COR-L47 (cell line): ENCODE results near the gene LIF.
"Not testable (repeated sequence)": the region's sequence is repeated elsewhere in the genome, so short reads cannot be mapped to it uniquely, and the experiment has no call there.

Experiments used
- DNase-seq: peaks from one replicate; lab custom pipeline; 2025; lab: John Stamatoyannopoulos, UW

The LIF gene

GRCh38 chr22:30206944-30207343 lies 39.6 kb downstream of the LIF start:
- no peak for DNase-seq

GRCh38 chr22:30205281-30206115 lies 41.1 kb downstream of the LIF start:
- no peak for DNase-seq

DNA sequence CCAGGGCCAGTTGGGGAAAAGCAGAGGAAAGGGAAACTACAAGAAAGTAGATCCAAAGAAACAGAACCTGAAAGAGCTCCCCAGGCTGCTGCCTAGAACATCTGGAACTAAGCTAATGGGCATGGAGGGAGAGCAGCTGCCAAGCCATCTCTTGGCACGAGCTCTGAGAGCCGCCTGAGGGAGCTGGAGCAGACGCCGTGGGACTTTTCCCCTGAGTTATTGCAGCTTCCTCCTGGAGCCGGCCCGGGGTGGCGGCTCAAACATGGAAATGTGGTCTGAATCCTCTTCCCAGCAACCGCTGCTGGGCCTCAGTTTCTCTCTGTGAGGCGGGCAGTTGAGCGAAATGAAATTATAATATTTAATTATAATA lies 41.8 kb downstream of the LIF start:
- DNase-seq = no peak

DNA sequence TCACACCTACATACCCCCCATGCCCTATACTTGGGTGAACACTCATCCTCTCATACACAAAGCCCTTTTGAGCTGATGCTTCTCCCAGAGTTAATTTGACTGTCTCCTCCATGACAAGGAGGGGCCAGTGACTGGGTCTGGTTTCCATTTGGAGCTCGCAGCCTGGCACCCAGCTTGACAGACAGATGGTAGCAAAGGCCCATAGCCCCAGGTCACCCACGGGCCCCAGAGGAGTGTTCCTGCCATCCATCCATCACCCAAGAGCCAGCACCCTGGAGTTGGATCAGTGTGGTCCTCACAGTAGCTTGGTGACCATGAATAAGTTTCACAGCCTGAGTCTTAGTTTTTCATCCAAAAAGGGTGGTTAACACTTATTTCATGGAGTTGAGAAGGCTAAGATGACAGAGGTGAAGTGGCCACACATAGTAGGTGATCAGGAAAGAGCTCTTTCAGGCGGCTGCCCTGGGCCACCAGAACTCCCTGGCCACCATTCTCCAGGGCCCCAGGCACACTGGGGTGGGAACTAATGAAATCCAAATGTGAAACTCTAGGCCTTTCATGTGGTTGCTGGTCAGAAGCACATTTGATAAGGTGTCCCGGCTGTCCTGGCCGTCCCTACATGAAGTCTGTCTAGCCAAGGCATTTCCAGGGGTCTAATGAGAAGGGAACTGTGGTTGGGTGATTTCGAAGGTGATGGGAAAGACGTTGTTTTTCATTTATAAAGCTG lies 42.4 kb downstream of the LIF start:
- DNase-seq = no peak

GRCh38 chr22:30202531-30203006 lies 44.0 kb downstream of the LIF start:
- no peak for DNase-seq

DNA sequence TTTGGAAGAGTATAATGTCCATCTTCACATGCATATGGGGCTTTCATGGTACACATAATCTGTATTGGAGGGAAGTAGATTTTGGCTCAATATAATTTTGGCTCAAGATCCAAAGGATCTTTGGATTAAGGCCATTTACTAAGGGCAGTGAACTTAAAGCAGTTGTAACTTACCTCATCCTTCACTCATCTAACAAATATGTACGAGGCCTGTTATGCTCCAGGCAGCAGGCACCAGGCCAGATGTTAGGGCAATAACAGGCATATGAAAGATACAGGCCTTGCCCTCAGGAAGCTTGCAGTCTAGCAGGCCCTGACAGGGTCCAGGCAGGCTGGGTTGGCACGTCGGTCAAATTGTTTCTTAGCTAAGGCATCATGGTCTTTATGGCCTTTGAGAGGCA lies 44.6 kb downstream of the LIF start:
- no peak for DNase-seq

DNA sequence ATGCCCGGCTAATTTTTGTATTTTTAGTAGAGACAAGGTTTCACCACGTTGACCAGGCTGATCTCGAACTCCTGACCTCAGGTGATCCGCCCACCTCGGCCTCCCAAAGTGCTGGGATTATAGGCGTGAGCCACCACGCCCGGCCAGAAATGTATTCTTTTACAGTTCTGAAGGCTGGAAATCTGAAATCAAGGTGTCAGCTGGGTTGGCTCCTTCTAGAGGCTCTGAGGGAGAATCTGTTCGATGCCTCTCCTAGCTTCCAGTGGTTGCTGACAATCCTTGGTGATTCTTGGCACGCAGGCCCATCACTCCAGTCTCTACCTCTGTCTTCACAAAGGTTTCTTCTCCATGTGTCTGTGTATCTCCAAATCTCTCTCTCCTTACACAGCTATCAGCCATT lies 45.7 kb downstream of the LIF start:
- not testable (repeated sequence) for DNase-seq

DNA sequence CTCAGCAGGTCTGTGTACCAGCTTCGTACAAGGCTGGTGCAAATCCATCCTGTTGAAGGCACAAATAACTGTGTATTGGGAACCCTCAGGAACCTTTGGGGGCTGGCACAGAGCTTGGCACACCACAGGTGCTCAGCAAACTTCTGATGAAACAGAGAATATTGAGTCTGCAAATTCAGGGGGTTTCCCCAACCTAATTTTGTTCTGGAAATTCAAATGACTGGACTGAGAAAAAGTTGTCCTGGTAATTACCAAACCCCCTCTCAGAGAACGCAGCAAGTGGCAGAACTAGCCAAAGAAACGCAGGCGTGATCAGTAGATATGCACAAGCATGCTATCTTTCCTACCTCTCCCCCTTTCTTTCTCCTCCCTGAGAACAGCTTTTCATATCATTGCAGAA lies 47.6 kb downstream of the LIF start:
- no peak for DNase-seq

- DNase-seq = no peak
Measured at GRCh38 chr22:30198152-30198825, 48.3 kb downstream of the LIF start.

DNA sequence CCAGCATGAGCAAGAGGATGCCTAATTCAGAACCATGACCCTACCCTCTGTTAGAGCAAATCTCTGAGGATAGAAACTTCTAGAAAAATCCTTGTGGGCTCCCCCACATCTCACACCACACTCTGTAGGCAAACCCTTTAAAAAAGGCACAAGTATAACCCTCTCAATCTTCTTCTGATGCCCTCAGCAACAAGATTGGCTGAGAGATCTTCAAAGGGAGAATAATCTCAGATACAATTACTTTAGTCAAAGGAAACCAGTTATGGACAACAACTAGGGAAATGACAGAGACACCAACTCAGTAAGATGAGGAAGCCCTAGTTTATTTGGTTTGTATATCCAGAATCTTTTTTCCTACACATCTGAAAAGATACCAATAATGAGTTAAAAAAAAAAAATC lies 49.2 kb downstream of the LIF start:
- no peak for DNase-seq

- DNase-seq = no peak
Measured at GRCh38 chr22:30196880-30197336, 49.7 kb downstream of the LIF start.

GRCh38 chr22:30196141-30196879 lies 50.2 kb downstream of the LIF start:
- no peak for DNase-seq

GRCh38 chr22:30195245-30196140 lies 51.1 kb downstream of the LIF start:
- no peak for DNase-seq

- DNase-seq = no peak
Measured at GRCh38 chr22:30193031-30193775, 53.4 kb downstream of the LIF start.

DNA sequence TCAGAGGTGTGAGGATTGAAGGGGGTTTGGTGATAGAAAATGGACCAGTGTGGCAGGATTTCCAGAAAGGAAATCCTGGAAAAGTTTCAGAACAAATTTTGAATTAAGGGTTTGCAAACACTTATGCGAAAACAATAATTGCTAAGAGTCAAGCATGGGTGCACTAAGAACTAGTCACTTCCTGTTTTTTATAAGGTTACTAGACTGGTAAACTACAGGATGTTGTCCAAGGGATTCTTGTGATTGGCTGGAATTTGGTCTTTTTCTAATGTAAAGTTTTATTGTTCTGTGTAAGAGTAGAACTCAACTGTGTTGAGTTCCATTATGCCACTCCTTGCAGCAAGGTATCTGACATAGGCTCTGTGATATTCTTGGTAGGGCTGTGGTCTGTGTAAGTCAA lies 54.1 kb downstream of the LIF start:
- no peak for DNase-seq

DNA sequence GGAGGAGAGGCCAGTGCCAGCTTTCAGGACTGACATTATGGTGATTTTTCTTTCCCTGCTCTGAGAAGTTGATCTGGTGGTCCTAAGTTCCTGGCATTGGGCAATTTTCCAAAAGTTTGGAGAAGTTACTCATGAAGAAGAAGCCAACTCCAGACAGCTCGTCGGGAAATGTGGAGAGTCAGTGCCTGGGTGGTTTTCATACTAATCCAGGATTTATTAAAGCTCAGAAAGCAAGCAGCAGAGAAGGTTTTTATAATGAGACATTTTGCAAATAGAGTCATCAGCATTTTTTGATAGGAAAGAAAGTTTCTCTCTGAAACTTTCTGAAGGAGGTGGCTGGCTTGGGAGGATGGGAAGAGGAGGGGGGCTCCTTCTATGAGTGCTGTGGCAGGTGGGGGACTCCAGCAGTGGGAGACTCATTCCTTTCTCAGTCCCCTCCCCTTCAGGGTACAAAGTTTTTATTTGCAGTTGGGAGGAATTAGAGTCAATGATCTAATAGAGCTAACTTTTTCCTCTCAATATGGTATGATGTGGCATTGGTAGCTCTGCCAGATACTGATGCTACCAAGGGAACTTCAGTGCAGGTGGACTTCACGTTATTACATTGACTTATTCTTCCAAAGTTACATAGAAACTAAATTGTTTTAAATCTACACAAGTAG lies 55.4 kb downstream of the LIF start:
- DNase-seq = no peak

DNA sequence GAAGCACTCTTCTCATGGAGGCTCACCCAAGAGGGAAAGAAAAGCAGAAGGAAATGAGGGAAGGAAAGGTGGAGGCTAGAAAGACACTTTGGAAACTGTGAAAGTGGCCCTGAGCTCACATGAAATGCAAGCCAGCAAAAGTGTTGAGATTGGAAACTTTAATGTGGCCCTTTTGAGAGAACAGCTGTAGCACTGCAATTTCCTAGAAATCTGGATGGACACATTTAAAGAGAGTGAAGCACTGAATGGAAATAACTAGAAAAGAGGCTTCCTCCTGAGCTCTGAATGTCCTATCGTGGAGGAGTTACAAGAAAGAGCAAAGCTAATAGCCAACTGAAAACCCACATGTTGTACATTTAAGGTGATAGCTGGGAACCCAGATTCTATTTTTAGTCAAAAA lies 56.0 kb downstream of the LIF start:
- DNase-seq = no peak
